ENCODE results near the gene ANKRD24. TPM values are rescaled to one million over a fixed set of nuclear protein-coding genes. Genes with fewer than 3 reads are reported as not detected.
A peak's percentile ranks its signal among the peaks of the same experiment; 100 is the strongest.
"Not testable (repeated sequence)": the region's sequence is repeated elsewhere in the genome, so short reads cannot be mapped to it uniquely, and the experiment has no call there.

ANKRD24 gene
- polyA plus RNA-seq (ENCODE audit: insufficient read length): 2.9 TPM

- DNase-seq (ENCODE audit: low read depth): peak; percentile 96
Observed at GRCh38 chr19:4182084-4182810, at the start of gene ANKRD24, which contains the start of gene SIRT6. TSS of gene ANKRD24 (plus strand) at chr19:4182689. CDS start at chr19:4186426, 3,737 bp downstream. TSS of gene SIRT6 (minus strand) at chr19:4182563. CDS start at chr19:4182539, 24 bp downstream.

- no peak for DNase-seq (ENCODE audit: low read depth)
Observed at GRCh38 chr19:4134351-4134750, 48.1 kb upstream of the ANKRD24 start.

GRCh38 chr19:4135386-4135785 is 47.1 kb upstream of the ANKRD24 start:
- not testable (repeated sequence) for DNase-seq (ENCODE audit: low read depth)

- DNase-seq (ENCODE audit: low read depth): no peak
Observed at GRCh38 chr19:4136680-4137088, 45.8 kb upstream of the ANKRD24 start.

GRCh38 chr19:4138445-4138844 is 44.0 kb upstream of the ANKRD24 start:
- no peak for DNase-seq (ENCODE audit: low read depth)

GRCh38 chr19:4139614-4140236 is 42.8 kb upstream of the ANKRD24 start:
- DNase-seq (ENCODE audit: low read depth): no peak

GRCh38 chr19:4140237-4140711 is 42.2 kb upstream of the ANKRD24 start:
- DNase-seq (ENCODE audit: low read depth): no peak

- DNase-seq (ENCODE audit: low read depth): not testable (repeated sequence)
Observed at GRCh38 chr19:4142916-4143315, 39.6 kb upstream of the ANKRD24 start.

GRCh38 chr19:4144666-4145249 is 37.7 kb upstream of the ANKRD24 start:
- no peak for DNase-seq (ENCODE audit: low read depth)

- DNase-seq (ENCODE audit: low read depth): no peak
Observed at GRCh38 chr19:4149518-4150288, 32.8 kb upstream of the ANKRD24 start.

GRCh38 chr19:4151623-4152022 is 30.9 kb upstream of the ANKRD24 start:
- DNase-seq (ENCODE audit: low read depth): no peak

- no peak for DNase-seq (ENCODE audit: low read depth)
Observed at GRCh38 chr19:4152241-4152998, 30.1 kb upstream of the ANKRD24 start.

GRCh38 chr19:4154571-4155312 is 27.7 kb upstream of the ANKRD24 start:
- no peak for DNase-seq (ENCODE audit: low read depth)

GRCh38 chr19:4157164-4157563 is 25.3 kb upstream of the ANKRD24 start:
- no peak for DNase-seq (ENCODE audit: low read depth)

GRCh38 chr19:4157971-4158370 is 24.5 kb upstream of the ANKRD24 start:
- DNase-seq (ENCODE audit: low read depth): not testable (repeated sequence)

GRCh38 chr19:4161415-4162077 is 20.9 kb upstream of the ANKRD24 start:
- DNase-seq (ENCODE audit: low read depth): no peak

GRCh38 chr19:4164262-4164661 is 18.2 kb upstream of the ANKRD24 start:
- DNase-seq (ENCODE audit: low read depth): no peak

GRCh38 chr19:4171676-4172075 is 10.8 kb upstream of the ANKRD24 start:
- DNase-seq (ENCODE audit: low read depth): no peak

- no peak for DNase-seq (ENCODE audit: low read depth)
Observed at GRCh38 chr19:4172861-4173473, 9.5 kb upstream of the ANKRD24 start.
